Panc1 (cell line): Measurements from ENCODE around the gene NIPAL1. TPM values are rescaled to one million over a fixed set of nuclear protein-coding genes. Genes with fewer than 3 reads are reported as not detected.
A peak's percentile ranks its signal among the peaks of the same experiment; 100 is the strongest.

Experiments used
- ATAC-seq: fragments of 200-7000 bp; cut with Tn5 transposase; 2 replicates; pipeline ENCODE4 v1.9.1; 2020; ENCODE audit warnings: mild to moderate bottlenecking, moderate library complexity
- BruUV-seq: library from RNA; stranded (reverse); fragments of 400-500 nt; replicated peaks from 2 replicates; lab custom pipeline; 2021; lab: Mats Ljungman, UMichigan
- CTCF ChIA-PET: fragments of 300-600 bp; sonication (Branson Sonifier 250); formaldehyde crosslinking; loops from one replicate; lab custom pipeline; 2022; ENCODE audit warnings: antibody characterized with exemption; lab: Charles Lee
- POLR2A ChIA-PET: fragments of 300-600 bp; sonication (Branson Sonifier 250); formaldehyde crosslinking; loops from one replicate; lab custom pipeline; 2022; ENCODE audit warnings: antibody characterized with exemption; lab: Charles Lee
- DNase-seq: peaks from one replicate; pipeline ENCODE4 v3.0.0-alpha.2; 2010; ENCODE audit warnings: low read depth, low spot score
- H3K27ac ChIP-seq: 2 replicates; pipeline ENCODE4 v1.5.1; 2011; ENCODE audit warnings: mild to moderate bottlenecking, low read length, inconsistent platforms
- H3K27me3 ChIP-seq: fragments of 200-500 bp; sonication (Bioruptor generic); 2 replicates; pipeline ENCODE4 v1.6.0; 2014; ENCODE audit warnings: low read length, inconsistent platforms; ENCODE audit not compliant: control insufficient read depth, insufficient read depth
- H3K36me3 ChIP-seq: fragments of 200-500 bp; sonication (Bioruptor generic); 2 replicates; pipeline ENCODE4 v1.5.1; 2014; ENCODE audit warnings: inconsistent platforms, mild to moderate bottlenecking, low read length, moderate library complexity; ENCODE audit not compliant: control insufficient read depth, insufficient read depth
- H3K4me1 ChIP-seq: 2 replicates; pipeline ENCODE4 v1.5.1; 2011; ENCODE audit warnings: inconsistent platforms, mild to moderate bottlenecking, low read length, moderate library complexity; ENCODE audit not compliant: control insufficient read depth, insufficient read depth
- H3K4me3 ChIP-seq, 2 experiments: 2 replicates each; pipeline ENCODE4 v1.5.1; 2011 to 2012; ENCODE audit warnings: low read depth in 2 of 2, low read length in 2 of 2, mild to moderate bottlenecking in 2 of 2, inconsistent platforms in 1 of 2, moderate library complexity in 1 of 2
- H3K9me3 ChIP-seq: fragments of 200-500 bp; sonication (Bioruptor generic); 2 replicates; pipeline ENCODE4 v1.5.1; 2014; ENCODE audit warnings: low read depth, mild to moderate bottlenecking, inconsistent platforms, low read length, moderate library complexity; ENCODE audit not compliant: control insufficient read depth, insufficient read depth
- CTCF ChIP-seq: fragments of 450-650 bp; IDR thresholded peaks from 2 replicates; pipeline ENCODE4 v1.5.1; 2017; ENCODE audit warnings: mild to moderate bottlenecking
- POLR2AphosphoS5 ChIP-seq: IDR thresholded peaks from 2 replicates; pipeline ENCODE4 v1.6.1; 2012; ENCODE audit warnings: mild to moderate bottlenecking, low read depth, low read length, moderate library complexity
- REST ChIP-seq, 2 experiments: IDR thresholded peaks; 2 replicates each; pipeline ENCODE4 v1.6.1; 2011 to 2012; ENCODE audit warnings: low read depth in 2 of 2, control low read depth in 1 of 2, low read length in 1 of 2, mild to moderate bottlenecking in 1 of 2, moderate library complexity in 1 of 2; ENCODE audit not compliant: insufficient read depth in 1 of 2
- SIN3A ChIP-seq: IDR thresholded peaks from 2 replicates; pipeline ENCODE4 v1.6.1; 2012; ENCODE audit warnings: low read depth, mild to moderate bottlenecking, low read length, moderate library complexity, borderline replicate concordance; ENCODE audit not compliant: insufficient read depth
- TCF7L2 ChIP-seq: IDR thresholded peaks from 2 replicates; pipeline ENCODE4 v1.6.1; 2011; ENCODE audit warnings: mild to moderate bottlenecking, low read depth, low read length, inconsistent platforms
- in situ Hi-C: cut with HindIII; loops from 2 replicates; pipeline ENCODE4 v1.10.0; 2016; ENCODE audit warnings: low sequenced_read_pairs, low pct_unique_long_range_greater_than_20kb
- intact Hi-C: fragments of 100-400 bp; cut with micrococcal nuclease; formaldehyde crosslinking; loops from one replicate; pipeline ENCODE4 v1.10.0; 2022; ENCODE audit not compliant: unreplicated experiment
- total RNA-seq: library from RNA; stranded (reverse); gene quantifications from one replicate; pipeline ENCODE4 v1.2.1, GENCODE V29; 2021; ENCODE audit not compliant: unreplicated experiment

NIPAL1 gene
- total RNA-seq, 1 experiment from 2014 or later: 0.82 TPM

GRCh38 chr4:48015678-48016077 is 894 bp upstream of the NIPAL1 start:
- POLR2A ChIA-PET: no interaction called here
- CTCF ChIA-PET: no interaction called here
- ATAC-seq (no peak), DNase-seq (no peak)
- Histone ChIP-seq H3K4me3 (no peak overlapping the region; a peak in 1 of 4 replicates), H3K36me3 (0 out of 2 replicates have a peak, but pooled peaks cover 3% of the 10 kb centered on the region), H3K4me1 (no peaks in the 10 kb centered on the region), H3K27me3 (no peaks in the 10 kb centered on the region), H3K27ac (no peak overlapping the region), H3K9me3 (no peaks in the 10 kb centered on the region)
- intact Hi-C loops: no loop called here
- TF ChIP-seq CTCF (no peak), TCF7L2 (no peak), POLR2AphosphoS5 (no peak), REST (IDR thresholded peaks at IDR 0.05; ENCODE audit: insufficient read depth in 1 of 2, low read depth in 2 of 2, low read length in 1 of 2) (no peak), SIN3A (no peak)
- BruUV-seq: no TSS peak
- in situ Hi-C loops: no loop called here

- POLR2A ChIA-PET: no interaction called here
Measured at GRCh38 chr4:48017108-48017571, 568 bp downstream of the NIPAL1 start.

More at GRCh38 chr4:48017108-48017571, 568 bp downstream of the NIPAL1 start:
- H3K9me3 ChIP-seq: no peaks in the 10 kb centered on the region
- ATAC-seq (peak; percentile 68), DNase-seq (no peak)
- H3K4me3 ChIP-seq: peak overlapping the region; percentile 59 to 66
- in situ Hi-C loops: no loop called here
- no peaks in the 10 kb centered on the region for H3K27me3 ChIP-seq
- intact Hi-C loops: no loop called here
- CTCF ChIA-PET: no interaction called here
- no TSS peak for BruUV-seq
- H3K36me3 ChIP-seq: 0 out of 2 replicates have a peak, but pooled peaks cover 3% of the 10 kb centered on the region
- no peaks in the 10 kb centered on the region for H3K4me1 ChIP-seq
- no peak overlapping the region for H3K27ac ChIP-seq
- TF ChIP-seq REST (IDR thresholded peaks at IDR 0.05; ENCODE audit: insufficient read depth in 1 of 2, low read depth in 2 of 2, low read length in 1 of 2) (no peak), SIN3A (no peak), CTCF (no peak), POLR2AphosphoS5 (no peak), TCF7L2 (no peak)
